T1000 (cell line): Measurements from ENCODE around the gene KCNN2.
"Not testable (repeated sequence)": the region's sequence is repeated elsewhere in the genome, so short reads cannot be mapped to it uniquely, and the experiment has no call there.

Source experiments
- DNase-seq: peaks from one replicate; lab custom pipeline; 2025; ENCODE audit warnings: mixed read lengths; lab: John Stamatoyannopoulos, UW

Gene KCNN2

DNA sequence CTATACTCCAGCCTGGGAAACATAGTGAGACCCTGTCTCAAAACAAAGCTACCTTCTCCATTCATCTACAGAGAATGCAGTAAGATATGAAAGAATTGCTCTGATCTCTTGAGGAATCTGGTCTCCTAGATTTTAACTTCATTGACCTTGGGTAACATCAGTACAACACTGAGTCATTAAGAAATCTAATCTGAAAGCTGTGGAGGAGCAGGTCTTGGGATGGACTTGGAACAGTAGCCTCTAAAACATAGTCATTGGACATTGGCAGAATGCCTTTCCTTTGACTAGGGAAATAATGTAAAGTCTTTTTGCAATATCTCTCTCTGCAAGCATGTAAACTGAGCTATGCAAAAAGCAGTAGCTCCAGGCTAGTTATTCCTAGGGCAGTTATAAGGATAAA, 58.1 kb downstream of the KCNN2 start:
- peak; percentile 12 for DNase-seq

DNA sequence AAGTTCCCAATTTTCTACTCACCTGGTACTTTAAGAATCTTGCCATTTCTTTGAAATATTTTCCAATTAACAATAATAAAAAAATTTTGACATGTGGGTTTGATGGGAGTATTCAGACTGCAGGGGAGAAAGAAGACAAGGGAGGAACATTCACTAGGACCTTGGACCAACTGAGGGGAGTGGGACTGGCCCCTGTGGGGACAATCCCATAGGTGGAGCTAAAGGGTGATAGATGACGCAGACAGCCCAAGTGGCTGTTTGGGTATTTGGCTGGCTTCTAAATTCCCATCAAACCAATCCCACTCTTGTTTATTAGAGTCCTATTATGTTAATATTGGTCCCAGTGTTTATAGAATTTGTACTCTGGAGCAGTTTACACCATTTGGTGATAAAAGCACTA, 65.3 kb downstream of the KCNN2 start:
- no peak for DNase-seq

DNA sequence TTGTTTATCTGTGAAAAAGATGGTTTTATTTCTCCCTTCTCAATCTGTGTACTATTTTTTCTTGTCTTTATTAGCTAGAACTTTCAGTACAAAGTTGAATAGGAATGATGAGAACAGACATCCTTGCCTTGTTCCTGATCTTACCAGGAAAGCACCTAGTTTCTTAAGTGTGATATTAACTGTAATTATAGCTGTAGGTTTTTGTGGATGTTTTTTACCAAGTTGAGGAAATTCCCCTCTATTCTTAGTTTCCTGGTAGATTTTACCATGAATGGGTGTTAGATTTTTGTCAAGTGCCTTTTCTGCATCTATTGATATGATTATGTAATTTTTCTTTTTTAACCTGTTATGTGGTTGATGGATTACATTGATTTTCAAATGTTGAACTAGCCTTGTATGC, 68.7 kb downstream of the KCNN2 start:
- no peak for DNase-seq

DNA sequence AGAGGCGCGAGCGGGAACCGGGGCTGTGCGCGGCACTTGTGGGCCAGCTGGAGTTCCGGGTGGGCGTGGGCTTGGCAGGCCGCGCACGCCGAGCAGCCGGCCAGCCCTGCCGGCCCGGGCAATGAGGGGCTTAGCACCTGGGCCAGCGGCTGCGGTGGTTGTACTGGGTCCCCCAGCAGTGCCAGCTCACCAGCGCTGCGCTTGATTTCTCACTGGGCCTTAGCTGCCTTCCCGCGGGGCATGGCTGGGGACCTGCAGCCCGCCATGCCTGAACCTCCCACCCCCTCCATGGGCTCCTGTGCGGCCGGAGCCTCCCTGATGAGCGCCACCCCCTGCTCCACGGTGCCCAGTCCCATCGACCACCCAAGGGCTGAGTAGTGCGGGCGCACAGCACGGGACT, 70.8 kb downstream of the KCNN2 start:
- DNase-seq, result not testable (repeated sequence)

DNA sequence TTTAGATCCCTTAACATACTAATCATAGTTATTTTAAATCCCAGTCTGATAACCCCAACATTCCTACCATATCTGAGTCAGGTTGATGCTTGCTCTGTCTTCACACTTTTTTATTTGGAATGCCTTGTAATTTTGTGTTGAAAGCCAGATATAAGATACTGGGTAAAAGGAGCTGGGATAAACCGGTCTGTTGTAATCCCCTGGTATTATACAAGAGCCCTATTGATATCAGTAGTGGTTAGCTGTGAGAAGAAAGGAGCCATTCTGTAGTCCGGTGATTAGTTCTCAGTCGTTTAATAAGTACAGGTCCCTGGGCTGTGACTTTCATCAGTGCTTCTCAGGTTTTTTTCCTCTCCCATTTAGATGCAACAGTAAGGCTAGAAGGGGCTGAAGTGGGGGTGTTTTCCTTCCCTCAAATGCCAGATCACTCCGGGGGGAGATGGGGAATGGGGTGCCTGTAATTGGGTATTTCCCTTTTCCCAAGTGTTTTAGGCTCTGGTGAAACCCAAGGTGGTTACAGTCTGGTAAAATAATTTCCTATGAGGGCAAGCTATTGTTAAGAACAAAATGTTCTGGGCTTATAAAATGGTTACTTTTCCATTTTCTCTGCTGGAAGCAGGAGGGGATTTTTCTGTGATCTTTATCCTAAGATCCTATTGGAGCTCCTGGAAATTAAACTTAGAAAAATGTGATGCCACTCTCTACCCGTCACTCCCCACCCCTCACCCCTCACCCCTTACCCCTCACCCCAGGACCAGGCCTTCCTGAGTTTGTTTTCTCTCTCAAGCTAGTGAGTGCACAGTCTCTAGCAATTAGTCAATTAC, 72.7 kb downstream of the KCNN2 start:
- DNase-seq, result no peak

DNA sequence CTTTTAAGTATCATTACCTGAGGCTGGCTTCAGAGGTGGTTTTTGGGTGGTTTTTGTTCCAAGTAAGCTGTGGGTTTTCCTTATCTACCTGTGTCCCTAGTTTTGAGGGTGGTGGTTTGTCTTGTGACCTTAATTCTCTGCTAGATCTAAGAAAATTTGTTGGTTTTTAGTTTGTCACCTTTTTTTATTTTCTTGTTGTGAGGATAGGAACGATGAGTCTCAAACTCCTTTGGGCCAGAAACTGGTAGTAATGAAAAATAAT, 73.3 kb downstream of the KCNN2 start:
- no peak for DNase-seq

DNA sequence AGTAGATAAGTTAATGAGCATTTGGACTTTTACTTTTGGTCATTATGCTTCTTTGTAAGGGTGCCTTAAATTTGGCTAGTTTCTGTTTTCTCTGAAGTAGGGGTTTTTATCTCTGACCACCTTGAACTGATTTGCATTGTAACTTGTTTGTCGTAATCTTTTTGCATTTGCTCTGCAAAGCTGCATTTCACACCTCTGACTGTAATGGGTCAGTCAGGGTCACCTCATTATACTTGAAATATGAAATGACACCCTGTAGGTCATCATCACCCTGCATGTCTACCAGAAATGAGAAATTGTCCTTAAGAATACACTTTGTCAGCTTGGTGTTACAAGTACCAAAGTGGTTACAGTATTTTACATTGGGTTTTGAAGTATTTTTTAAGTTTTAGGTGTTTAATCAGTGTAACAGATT, 74.0 kb downstream of the KCNN2 start:
- no peak for DNase-seq

DNA sequence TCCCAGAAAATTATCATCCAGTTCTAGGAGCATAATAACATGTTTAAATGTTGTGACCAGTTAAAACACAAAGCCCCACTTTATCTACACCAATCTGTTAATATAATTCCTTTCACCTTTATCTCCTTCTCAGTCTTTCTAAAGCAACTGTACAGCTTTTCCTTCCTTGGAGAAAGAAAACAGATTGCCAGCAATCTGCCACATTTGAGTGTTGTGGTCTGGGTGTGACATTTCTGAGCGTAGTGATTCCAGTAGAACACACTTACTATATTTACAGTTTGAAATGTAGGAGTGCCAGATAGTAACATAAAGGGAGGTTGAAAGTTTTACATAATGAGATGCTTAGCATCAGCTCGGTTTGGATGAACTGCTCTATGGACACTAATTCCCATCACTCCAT, 76.1 kb downstream of the KCNN2 start:
- no peak for DNase-seq

DNA sequence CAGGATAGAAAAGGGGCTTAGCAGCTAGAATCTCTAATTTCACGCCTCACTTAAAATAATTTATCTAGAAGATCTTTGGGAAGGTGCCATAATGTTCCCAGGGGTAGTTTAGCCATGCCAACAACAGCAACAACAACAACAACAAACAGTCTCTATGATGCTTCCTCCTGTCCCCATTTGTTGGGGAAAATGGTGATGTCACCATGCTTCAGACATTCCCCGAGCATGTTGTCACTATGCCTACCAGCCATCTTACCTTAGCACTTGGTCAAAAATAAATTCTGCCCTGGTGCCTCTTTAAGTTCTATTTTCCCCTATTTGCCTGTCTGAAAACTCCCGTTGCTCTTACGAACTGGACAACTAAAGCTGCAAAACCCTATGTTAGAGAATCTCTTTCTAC, 76.6 kb downstream of the KCNN2 start:
- DNase-seq, result no peak

DNA sequence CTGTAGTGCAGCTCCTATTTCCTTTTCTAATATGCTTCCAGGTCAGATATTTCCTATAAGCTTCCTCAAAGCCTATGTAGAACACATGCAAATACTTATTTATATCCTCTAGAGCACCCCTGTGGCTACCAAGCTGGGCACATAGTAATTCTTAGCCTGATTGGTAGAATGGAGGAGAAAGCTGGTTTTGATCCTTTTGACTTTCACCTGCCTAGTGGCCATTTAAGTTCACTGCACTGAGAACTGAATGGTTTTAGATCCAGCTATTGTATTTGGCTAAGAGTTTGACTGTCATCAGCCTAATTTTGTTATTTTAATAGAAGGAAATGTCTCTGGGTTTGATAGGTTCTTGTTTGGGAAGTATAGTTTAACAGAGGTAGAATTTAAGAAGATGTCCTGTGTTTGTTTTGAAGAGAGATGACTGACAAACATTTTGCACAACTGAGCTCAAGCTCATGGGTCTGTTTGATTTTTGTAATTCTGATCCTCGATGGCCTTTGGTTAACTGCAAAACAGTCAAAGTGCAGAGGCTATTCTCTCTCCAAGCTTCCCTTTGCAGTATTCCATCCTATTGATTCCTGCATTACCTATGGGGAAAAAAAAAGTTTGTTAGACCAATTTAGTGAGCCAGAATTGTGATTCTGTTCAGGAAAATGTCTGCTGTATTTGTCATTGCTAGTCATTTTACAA, 85.4 kb downstream of the KCNN2 start:
- DNase-seq, result no peak

DNA sequence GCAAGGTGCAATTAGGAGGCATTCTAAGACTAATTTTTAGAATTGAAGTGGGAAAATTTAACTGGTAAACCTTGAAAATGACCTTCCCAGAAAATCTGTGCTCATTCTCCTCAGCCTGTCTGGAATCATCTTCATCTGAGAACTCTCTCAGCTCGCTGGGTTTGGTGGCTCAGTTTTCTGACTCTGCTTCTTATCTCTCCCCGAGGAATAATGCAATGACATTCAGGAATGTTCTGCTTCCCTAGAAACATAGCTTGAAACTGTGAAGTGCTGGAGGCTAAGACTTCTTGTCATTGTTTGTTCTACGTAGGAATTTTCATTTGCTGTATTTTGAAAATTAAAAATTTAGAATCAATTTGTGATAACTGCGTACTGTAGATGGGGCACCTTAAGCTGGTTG, 86.6 kb downstream of the KCNN2 start:
- DNase-seq, result no peak

DNA sequence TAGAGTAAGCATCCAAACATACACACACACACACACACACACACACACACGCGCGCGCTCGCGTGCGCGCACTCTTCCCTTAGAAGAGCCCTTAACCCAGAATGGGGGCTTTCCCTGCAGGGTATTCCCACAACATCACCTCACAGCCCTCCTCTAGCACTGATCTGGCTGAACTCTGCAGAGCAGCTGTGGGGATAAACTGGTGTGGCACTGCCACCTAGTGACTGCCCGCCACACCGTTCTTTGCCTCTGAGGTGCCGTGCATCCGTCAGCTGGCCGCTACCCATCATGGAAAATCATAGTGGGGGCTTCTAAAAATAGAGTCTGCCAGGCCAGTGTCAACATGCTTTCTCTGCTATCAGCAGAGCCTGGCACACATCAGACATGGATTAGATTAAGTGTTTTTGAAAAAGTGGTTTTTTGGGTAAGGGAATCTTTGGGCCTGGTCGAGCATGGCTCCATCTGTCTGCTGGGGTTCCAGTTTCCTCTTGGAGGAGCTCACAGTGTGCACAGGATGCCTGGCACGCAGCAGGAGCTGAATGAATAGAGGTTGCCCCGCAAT, 88.1 kb downstream of the KCNN2 start:
- DNase-seq, result peak; percentile 1

DNA sequence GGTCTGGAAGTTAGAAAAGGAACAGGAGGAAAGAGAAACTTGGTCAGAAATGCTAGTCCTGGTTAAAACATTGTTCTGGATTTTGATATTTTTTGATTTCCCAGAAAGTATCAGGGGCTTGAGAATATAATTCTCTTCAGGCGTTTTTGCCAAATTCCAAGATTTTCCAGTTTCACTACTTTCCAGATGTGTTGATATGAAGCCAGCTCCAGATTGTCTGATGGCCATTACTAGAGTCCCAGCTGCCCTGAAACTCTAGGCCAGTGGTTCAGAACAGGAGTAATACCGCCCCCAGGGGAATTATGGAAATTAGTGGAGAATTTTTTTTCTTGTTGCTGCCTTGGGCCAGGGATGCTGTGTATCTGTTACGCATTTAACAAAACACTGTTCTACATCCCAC, 88.6 kb downstream of the KCNN2 start:
- no peak for DNase-seq

DNA sequence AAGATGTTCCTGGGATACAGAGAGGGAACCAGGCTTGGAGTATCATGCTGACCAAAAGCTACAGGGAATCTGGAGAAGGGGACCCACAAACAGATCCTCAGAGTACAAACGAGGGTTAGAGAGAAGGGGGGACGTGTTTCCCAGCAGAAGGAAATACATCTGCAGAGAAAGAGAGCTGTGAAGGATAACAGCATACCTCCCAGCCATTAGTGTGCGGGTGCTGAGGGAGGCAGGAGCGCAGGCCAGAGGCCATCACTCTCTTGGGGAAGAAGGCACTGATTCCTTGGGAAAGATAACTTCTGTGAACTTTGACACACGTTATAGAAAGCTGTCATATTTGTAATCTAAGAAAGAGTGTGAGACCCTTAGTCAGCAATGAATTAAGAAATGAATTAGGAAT, 96.9 kb downstream of the KCNN2 start:
- no peak for DNase-seq

DNA sequence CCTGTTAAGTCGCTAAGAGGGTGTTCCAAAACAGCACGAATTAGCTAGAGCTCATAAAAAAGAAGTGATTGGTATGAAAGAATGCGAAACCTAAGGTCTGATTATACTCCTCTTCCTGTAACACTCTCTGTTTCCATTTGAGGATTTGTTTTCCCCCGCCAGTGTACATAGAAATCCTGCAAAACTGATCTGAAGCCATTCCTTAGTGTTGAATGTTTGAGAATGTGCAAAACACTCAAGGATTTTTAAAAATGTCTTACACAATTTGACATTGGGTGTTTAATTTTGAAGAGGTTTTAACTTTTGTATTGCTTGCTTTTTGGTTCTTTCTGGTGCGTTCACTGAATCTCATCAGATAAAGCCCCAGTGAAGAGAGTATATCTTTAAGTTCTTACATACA, 105.3 kb downstream of the KCNN2 start:
- DNase-seq, result no peak

DNA sequence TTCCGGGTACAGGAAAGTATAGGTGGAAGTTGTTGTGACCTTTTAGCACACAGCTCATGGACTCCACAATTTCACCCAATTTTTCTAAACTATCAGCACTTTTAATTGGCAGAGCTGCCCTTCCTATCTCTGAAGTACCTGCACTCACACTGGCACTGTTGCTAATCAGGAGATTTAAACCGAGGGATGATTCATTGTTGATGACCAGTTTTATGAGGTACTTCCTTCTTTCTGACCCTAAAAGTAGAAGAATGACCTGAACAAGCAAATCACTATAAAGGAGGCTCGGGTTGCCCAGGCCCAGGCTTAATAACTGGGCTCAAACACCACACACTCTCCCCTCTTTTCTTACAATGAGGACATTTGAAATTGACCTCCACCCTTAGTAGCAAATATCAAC, 105.9 kb downstream of the KCNN2 start:
- no peak for DNase-seq

DNA sequence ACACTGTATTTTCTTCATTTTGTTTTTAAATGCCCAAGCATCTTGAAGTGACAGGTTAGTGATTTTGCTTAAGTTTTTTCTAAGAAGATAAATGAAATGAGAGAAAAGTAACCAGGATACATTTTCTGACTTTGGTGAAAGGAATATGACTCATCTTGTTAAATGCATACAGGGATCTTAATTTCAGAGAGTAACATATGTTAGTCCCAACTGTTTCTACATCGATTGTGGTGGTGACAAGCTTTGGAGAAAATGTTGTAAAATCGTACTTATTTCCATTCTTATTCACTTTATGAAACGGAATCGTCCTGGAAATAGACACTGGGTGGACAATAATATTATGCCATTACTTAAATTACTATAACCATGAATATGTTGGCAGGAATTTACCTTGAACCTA, 107.5 kb downstream of the KCNN2 start:
- no peak for DNase-seq

DNA sequence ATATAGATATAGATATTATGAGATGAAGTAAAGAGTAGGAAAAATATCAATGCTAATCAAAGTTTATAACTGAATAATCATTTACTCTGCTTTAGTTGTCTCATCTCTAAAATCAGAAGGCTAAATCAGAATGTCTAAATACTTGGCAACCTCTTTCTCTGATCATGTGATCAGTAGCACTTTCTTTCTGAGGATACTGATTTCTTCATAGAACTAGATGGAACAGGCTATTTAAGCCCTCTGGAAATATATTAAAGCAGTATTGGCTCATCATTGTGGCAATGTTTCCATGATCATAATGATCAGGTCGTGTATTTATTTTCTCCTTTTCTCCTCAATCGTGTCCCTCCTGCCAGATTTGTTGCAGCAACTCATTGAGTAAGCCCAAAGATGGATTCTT, 109.7 kb downstream of the KCNN2 start:
- DNase-seq, result no peak

DNA sequence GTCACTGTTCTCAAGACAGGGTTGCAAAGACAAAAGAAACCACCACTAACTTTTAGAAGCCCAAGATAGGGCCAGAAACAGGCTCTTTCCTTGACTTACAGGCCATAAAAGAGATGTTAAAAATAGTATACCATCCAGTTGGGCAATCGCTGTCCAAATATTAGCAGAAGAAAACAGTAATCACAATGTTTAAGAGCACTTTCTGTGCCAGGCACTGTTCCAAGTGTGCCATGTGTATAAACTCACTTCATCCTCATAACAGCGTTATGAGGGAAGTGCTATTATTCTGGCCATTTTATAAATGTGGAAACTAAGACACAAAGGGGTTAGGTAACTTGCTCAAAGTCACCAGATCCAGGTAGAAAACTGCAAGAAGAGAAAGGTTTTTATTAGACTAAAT, 111.7 kb downstream of the KCNN2 start:
- no peak for DNase-seq

DNA sequence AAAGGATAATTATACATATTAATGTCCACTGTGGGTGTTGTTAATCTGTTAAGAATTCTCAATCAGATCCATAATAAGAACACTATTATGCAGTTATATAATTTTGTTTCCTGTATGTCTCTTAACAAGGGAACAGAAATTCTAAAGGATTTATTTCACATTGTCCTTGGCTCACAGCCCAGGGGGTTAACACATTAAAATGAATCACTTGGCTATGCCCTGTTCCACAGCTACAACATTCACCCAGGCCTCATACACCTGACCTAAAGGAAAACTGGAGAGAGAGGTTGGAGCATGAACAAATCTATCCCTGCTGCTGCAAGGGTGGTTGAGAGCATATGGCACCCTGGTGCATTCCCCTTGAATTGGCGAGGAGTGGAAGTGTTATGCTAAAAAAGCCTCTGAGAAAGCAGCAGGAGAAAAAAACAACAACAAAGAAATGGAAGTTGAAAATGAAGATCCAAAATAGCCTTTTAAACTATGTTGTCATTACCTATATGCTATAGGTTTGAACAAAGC, 116.0 kb downstream of the KCNN2 start:
- no peak for DNase-seq

DNA sequence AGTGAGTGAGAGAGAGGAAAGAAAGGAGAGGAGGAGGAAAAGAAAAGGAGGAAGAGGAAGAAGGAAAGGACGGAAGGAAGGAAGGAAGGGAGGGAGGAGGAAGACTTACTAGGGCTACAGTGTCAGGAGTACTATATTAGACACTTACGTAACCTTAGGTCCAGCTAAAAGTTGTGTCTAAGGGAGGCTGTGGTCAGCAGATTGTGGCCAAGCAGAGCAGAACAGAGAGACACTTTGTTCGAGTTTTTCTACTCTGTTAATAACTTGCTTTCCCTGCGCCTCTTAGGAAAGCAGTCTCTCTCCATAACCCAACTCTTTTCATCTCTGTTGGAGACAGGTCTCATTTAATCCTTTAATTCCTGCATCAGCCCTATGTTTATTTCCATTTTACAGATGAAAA, 138.9 kb downstream of the KCNN2 start:
- no peak for DNase-seq

DNA sequence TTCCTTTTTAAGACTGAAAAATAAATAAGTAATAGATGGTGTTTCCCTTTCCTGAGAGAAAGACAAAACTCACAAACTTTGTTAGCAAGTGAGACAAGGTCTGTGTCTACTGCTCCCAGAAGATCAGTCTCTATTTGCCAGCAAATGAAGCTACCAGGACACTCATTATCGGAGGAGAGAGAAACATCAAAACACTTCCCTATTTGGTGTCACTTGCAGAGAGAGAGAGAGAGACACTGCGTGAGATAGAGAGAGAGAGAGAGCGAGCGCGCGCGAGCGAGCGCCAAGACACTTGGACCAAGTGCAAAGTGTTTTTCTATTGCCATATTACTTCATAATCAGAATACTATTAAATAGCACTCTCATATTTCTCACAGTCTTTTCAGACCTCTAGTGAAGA, 142.7 kb downstream of the KCNN2 start:
- DNase-seq, result no peak

DNA sequence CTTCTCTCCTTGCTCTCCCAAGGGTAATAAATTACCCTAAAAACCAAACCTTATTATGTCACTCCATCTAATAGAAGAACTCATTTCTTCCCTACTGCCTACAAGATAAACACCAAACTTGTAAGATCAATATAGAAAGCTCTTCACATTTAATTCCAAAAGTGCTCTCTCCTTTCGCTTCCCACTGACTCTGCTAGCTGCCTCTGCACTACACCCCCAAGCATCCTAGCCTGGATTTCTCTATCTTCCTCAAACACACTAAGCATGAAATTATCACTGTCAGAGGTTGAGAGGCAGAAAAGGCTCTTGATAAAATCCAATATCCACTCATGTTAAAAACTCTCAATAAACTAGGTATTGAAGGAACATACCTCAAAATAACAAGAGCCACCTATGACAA, 162.4 kb downstream of the KCNN2 start:
- DNase-seq, result no peak

DNA sequence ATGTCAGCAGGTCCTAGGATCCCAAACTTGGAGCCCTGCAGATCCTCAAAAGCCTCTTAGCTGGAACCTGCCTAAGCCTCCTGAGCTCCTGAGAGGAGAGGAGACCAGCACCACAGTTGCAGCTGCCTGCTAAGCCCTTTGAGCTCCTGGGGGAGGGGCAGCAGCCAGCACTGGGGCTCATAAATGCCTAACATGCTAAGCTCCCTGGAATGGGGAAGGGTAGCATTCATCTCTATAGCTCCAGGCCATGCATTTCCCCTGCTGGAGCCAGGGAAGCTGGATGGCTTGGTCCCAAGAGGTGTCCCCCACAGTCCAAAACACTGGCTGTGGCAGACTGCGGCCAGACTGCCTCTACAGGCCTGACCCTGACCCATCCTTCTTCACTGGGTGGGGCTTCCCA, 182.7 kb downstream of the KCNN2 start:
- DNase-seq, result no peak
